GM18520 (cell line): ENCODE data around the gene TMEM181.

Source experiments
- ATAC-seq: cut with Tn5 transposase; IDR thresholded peaks from one replicate; pipeline ENCODE4 v1.9.1; 2021; ENCODE audit not compliant: unreplicated experiment

The TMEM181 gene

GRCh38 chr6:158684311-158684710 is 124.4 kb downstream of the TMEM181 start:
- ATAC-seq = no peak

GRCh38 chr6:158684745-158685324 is 124.9 kb downstream of the TMEM181 start:
- no peak for ATAC-seq
